ENCODE measurements around the gene BLTP1. TPM values are rescaled to one million over a fixed set of nuclear protein-coding genes. Genes with fewer than 3 reads are reported as not detected.

The BLTP1 gene
- total and polyA plus RNA-seq, 7 donors, result 9.9 to 47.9 (median 22.2) TPM

GRCh38 chr4:122142687-122143086, 9.4 kb upstream of the BLTP1 start:
- H3K4me3 ChIP-seq, result no peak overlapping the region
- no peak overlapping the region for H3K27ac ChIP-seq
- no peaks in the 10 kb centered on the region for H3K36me3 ChIP-seq (ENCODE audit: insufficient read depth in 1 of 2, low read depth in 1 of 2)
- H3K4me1 ChIP-seq, result no peaks in the 10 kb centered on the region
- TF ChIP-seq CTCF (IDR thresholded peaks at IDR 0.05), result no peak
- intact Hi-C loops (cut with DNase I), result no loop called here
- ATAC-seq (no peak), DNase-seq (no peak)
- WGBS, 3 donors, result 79 to 81% (median 80%) methylated on average over 1 of the region's 1 CpG
- peaks cover 0 to 3% (median 0%) of the 10 kb centered on the region in 3 donors for H3K27me3 ChIP-seq (ENCODE audit: insufficient read depth in 3 of 3, low read length in 2 of 3)
- H3K9me3 ChIP-seq, result no peaks in the 10 kb centered on the region

GRCh38 chr4:122146652-122147051, 5.5 kb upstream of the BLTP1 start:
- Histone ChIP-seq H3K27ac (no peak overlapping the region), H3K4me1 (peaks cover 4% of the 10 kb centered on the region), H3K9me3 (no peaks in the 10 kb centered on the region), H3K36me3 (ENCODE audit: insufficient read depth in 1 of 2, low read depth in 1 of 2) (no peaks in the 10 kb centered on the region), H3K27me3 (ENCODE audit: insufficient read depth in 3 of 3, low read length in 2 of 3) (peaks cover 0 to 3% (median 0%) of the 10 kb centered on the region in 3 donors), H3K4me3 (no peak overlapping the region)
- 90 to 96% (median 94%) methylated on average over 4 of the region's 4 CpGs for WGBS, 3 donors
- no peak for TF ChIP-seq CTCF (IDR thresholded peaks at IDR 0.05)
- no peak for ATAC-seq
- no peak for DNase-seq
- intact Hi-C loops (cut with DNase I), result no loop called here

GRCh38 chr4:122150931-122151330, 1.2 kb upstream of the BLTP1 start:
- no peaks in the 10 kb centered on the region for H3K27me3 ChIP-seq (ENCODE audit: insufficient read depth in 3 of 3, low read length in 2 of 3)
- peak overlapping the region; percentile 79 for H3K4me3 ChIP-seq
- H3K9me3 ChIP-seq, result no peaks in the 10 kb centered on the region
- H3K36me3 ChIP-seq (ENCODE audit: insufficient read depth in 1 of 2, low read depth in 1 of 2), result peaks cover 0 to 12% of the 10 kb centered on the region in 2 donors
- peak overlapping the region; percentile 83 for H3K27ac ChIP-seq
- TF ChIP-seq CTCF (IDR thresholded peaks at IDR 0.05), result no peak
- DNase-seq, result no peak
- ATAC-seq, result no peak
- intact Hi-C loops (cut with DNase I), result loop anchor here in 1 of 2 donors (5.0 kb wide), 2 partner anchors 154 to 199 kb away; partner anchors contain the start of gene TRPC3
- H3K4me1 ChIP-seq, result peaks cover 12% of the 10 kb centered on the region
- WGBS, 3 donors, result 66 to 85% (median 68%) methylated on average over 2 of the region's 2 CpGs

GRCh38 chr4:122152711-122153226, 638 bp downstream of the BLTP1 start:
- intact Hi-C loops (cut with DNase I), result loop anchor here in 1 of 2 donors (5.0 kb wide), 2 partner anchors 155 to 200 kb away; partner anchors contain the start of gene TRPC3
- DNase-seq (peak; percentile 17 to 60), ATAC-seq (peak; percentile 40 to 75 (median 60))
- peak overlapping the region; percentile 83 for H3K27ac ChIP-seq
- H3K9me3 ChIP-seq, result no peaks in the 10 kb centered on the region
- TF ChIP-seq CTCF (IDR thresholded peaks at IDR 0.05), result no peak
- H3K36me3 ChIP-seq (ENCODE audit: insufficient read depth in 1 of 2, low read depth in 1 of 2), result peaks cover 0 to 20% of the 10 kb centered on the region in 2 donors
- H3K4me1 ChIP-seq, result peaks cover 12% of the 10 kb centered on the region
- WGBS, 3 donors, result 0% methylated on average over 16 of the region's 16 CpGs
- H3K4me3 ChIP-seq, result peak overlapping the region; percentile 79
- no peaks in the 10 kb centered on the region for H3K27me3 ChIP-seq (ENCODE audit: insufficient read depth in 3 of 3, low read length in 2 of 3)

GRCh38 chr4:122156819-122157218, 4.7 kb downstream of the BLTP1 start:
- intact Hi-C loops (cut with DNase I), result no loop called here
- Histone ChIP-seq H3K27me3 (ENCODE audit: insufficient read depth in 3 of 3, low read length in 2 of 3) (no peaks in the 10 kb centered on the region), H3K27ac (no peak overlapping the region), H3K4me1 (peaks cover 7% of the 10 kb centered on the region), H3K36me3 (ENCODE audit: insufficient read depth in 1 of 2, low read depth in 1 of 2) (peaks cover 0 to 20% of the 10 kb centered on the region in 2 donors), H3K9me3 (no peaks in the 10 kb centered on the region), H3K4me3 (no peak overlapping the region)
- 95 to 98% (median 95%) methylated on average over 2 of the region's 2 CpGs for WGBS, 3 donors
- DNase-seq (no peak), ATAC-seq (no peak)
- TF ChIP-seq CTCF (IDR thresholded peaks at IDR 0.05), result no peak
